Smooth muscle cell (in vitro differentiated cells): Measurements from ENCODE around the gene NELFA. TPM values are rescaled to one million over a fixed set of nuclear protein-coding genes. Genes with fewer than 3 reads are reported as not detected.

ENCODE experiments used
- DNase-seq: peaks from one replicate; lab custom pipeline; 2025; ENCODE audit not compliant: unreplicated experiment; lab: John Stamatoyannopoulos, UW
- H2AFZ ChIP-seq: fragments of 200-600 bp; sonication (generic); 2 replicates; pipeline ENCODE4 v1.6.0; 2016; ENCODE audit warnings: antibody characterized with exemption, low read depth, mild to moderate bottlenecking
- H3F3A ChIP-seq: fragments of 200-600 bp; sonication (generic); 2 replicates; pipeline ENCODE4 v1.6.0; 2017; ENCODE audit warnings: antibody characterized with exemption, low read depth
- H3K27ac ChIP-seq: fragments of 200-600 bp; sonication (generic); 2 replicates; pipeline ENCODE4 v1.5.1; 2016; ENCODE audit warnings: low read depth, mild to moderate bottlenecking
- H3K27me3 ChIP-seq: fragments of 200-600 bp; sonication (generic); 2 replicates; pipeline ENCODE4 v1.6.1; 2016; ENCODE audit warnings: low read depth, mild to moderate bottlenecking
- H3K36me3 ChIP-seq: fragments of 200-600 bp; sonication (generic); 2 replicates; pipeline ENCODE4 v1.5.1; 2016; ENCODE audit warnings: low read depth
- H3K4me1 ChIP-seq: fragments of 200-600 bp; sonication (generic); 2 replicates; pipeline ENCODE4 v1.5.1; 2016; ENCODE audit warnings: low read depth
- H3K4me2 ChIP-seq: fragments of 200-600 bp; sonication (generic); 2 replicates; pipeline ENCODE4 v1.6.0; 2016; ENCODE audit warnings: mild to moderate bottlenecking
- H3K4me3 ChIP-seq: fragments of 200-600 bp; sonication (generic); 2 replicates; pipeline ENCODE4 v1.5.1; 2016; ENCODE audit warnings: mild to moderate bottlenecking
- H3K79me2 ChIP-seq: fragments of 200-600 bp; sonication (generic); 2 replicates; pipeline ENCODE4 v1.6.0; 2016; ENCODE audit warnings: low read depth, mild to moderate bottlenecking
- H3K9ac ChIP-seq: fragments of 200-600 bp; sonication (generic); 2 replicates; pipeline ENCODE4 v1.6.0; 2016; ENCODE audit warnings: low read depth
- H3K9me3 ChIP-seq: fragments of 200-600 bp; sonication (generic); replicated peaks from 2 replicates; pipeline ENCODE4 v1.5.1; 2016; ENCODE audit warnings: low read depth
- H4K20me1 ChIP-seq: fragments of 200-600 bp; sonication (generic); 2 replicates; pipeline ENCODE4 v1.6.0; 2016; ENCODE audit warnings: low read depth
- WGBS: methylation state at CpG from one replicate; pipeline ENCODE4 v1.1.7; 2016; ENCODE audit warnings: low lambda C conversion rate; 5-methylcytosine and 5-hydroxymethylcytosine counted together
- polyA plus RNA-seq: library from polyadenylated mRNA; unstranded; fragments of >200 nt; fragmentation: Nextera tagmentation; extraction: Ambion mirVana; gene quantifications from 2 replicates; pipeline ENCODE4 v1.2.1, GENCODE V29; 2016
- total RNA-seq: library from RNA; depleted of rRNA; stranded (reverse); fragments of >200 nt; gene quantifications from 2 replicates; pipeline ENCODE4 v1.2.3, GENCODE V29; 2014
- TF ChIP-seq, protein P1 (sequence below): fragments of 200-600 bp; sonication (generic); IDR thresholded peaks from 2 replicates; pipeline ENCODE4 v1.5.1; 2017; ENCODE audit warnings: borderline replicate concordance, mild to moderate bottlenecking, antibody characterized with exemption; ENCODE audit not compliant: insufficient read depth, poor library complexity, severe bottlenecking

The NELFA gene
- total and polyA plus RNA-seq, 2 experiments from 2014 or later = 16.3 to 33.7 TPM

DNA sequence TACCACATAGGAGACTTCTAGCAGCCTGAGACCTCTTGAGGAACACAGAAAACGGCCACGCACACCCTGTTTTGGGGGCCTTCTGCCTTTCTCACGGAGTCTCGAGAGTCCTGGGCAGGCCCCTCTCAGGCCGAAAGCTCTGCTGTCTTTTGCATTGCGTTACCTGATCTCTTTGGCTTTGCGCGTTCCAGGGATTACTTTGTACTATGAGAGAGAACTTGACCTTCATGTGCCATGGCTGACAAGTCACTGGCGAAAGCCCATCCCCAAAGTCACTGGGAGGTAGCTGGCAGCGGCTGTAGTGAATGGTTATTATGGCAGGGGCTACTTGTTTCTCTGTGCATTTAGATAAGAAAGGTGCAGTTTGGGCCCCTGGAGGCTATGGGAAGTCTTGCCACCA lies 42.3 kb upstream of the NELFA start:
- no peaks in the 10 kb centered on the region for H3K9me3 ChIP-seq
- no peak overlapping the region for H2AFZ ChIP-seq
- WGBS = 75% methylated on average over 10 of the region's 10 CpGs
- no peaks in the 10 kb centered on the region for H4K20me1 ChIP-seq
- no peaks in the 10 kb centered on the region for H3K79me2 ChIP-seq
- no peak for DNase-seq
- H3K36me3 ChIP-seq = no peaks in the 10 kb centered on the region
- no peak overlapping the region for H3K4me3 ChIP-seq
- no peak overlapping the region for H3K4me2 ChIP-seq
- no peaks in the 10 kb centered on the region for H3K4me1 ChIP-seq
- H3K27ac ChIP-seq = no peak overlapping the region
- TF ChIP-seq, protein P1, sequence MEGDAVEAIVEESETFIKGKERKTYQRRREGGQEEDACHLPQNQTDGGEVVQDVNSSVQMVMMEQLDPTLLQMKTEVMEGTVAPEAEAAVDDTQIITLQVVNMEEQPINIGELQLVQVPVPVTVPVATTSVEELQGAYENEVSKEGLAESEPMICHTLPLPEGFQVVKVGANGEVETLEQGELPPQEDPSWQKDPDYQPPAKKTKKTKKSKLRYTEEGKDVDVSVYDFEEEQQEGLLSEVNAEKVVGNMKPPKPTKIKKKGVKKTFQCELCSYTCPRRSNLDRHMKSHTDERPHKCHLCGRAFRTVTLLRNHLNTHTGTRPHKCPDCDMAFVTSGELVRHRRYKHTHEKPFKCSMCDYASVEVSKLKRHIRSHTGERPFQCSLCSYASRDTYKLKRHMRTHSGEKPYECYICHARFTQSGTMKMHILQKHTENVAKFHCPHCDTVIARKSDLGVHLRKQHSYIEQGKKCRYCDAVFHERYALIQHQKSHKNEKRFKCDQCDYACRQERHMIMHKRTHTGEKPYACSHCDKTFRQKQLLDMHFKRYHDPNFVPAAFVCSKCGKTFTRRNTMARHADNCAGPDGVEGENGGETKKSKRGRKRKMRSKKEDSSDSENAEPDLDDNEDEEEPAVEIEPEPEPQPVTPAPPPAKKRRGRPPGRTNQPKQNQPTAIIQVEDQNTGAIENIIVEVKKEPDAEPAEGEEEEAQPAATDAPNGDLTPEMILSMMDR = no peak
- no peak overlapping the region for H3K9ac ChIP-seq
- H3F3A ChIP-seq = no peaks in the 10 kb centered on the region
- peaks cover 16% of the 10 kb centered on the region for H3K27me3 ChIP-seq

DNA sequence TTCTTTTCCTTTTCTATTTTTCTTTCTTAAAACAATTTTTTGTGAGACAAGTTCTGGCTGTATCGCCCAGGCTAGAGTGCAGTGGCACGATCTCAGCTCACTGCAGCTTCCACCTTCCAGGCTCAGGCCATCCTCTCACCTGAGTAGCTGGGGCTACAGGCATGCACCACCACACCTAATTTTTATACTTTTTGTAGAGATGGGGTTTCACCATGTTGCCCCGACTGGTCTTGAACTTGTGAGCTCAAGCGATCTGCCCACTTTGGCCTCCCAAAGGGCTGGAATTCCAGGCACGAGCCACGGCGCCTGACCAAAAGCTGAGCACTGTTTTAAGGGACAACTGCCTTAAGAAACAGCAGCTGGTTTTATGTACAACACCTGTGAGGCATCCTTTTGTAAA lies 41.0 kb upstream of the NELFA start:
- Histone ChIP-seq H3K4me1 (no peaks in the 10 kb centered on the region), H3K79me2 (no peaks in the 10 kb centered on the region), H3K4me2 (no peak overlapping the region), H3K36me3 (no peaks in the 10 kb centered on the region), H2AFZ (no peak overlapping the region), H3K9me3 (no peaks in the 10 kb centered on the region), H3K27ac (no peak overlapping the region), H3K27me3 (peaks cover 6% of the 10 kb centered on the region), H3K4me3 (no peak overlapping the region), H4K20me1 (no peaks in the 10 kb centered on the region), H3K9ac (no peak overlapping the region), H3F3A (no peaks in the 10 kb centered on the region)
- TF ChIP-seq, protein P1 = no peak
- no peak for DNase-seq
- WGBS = 89% methylated on average over 7 of the region's 7 CpGs

DNA sequence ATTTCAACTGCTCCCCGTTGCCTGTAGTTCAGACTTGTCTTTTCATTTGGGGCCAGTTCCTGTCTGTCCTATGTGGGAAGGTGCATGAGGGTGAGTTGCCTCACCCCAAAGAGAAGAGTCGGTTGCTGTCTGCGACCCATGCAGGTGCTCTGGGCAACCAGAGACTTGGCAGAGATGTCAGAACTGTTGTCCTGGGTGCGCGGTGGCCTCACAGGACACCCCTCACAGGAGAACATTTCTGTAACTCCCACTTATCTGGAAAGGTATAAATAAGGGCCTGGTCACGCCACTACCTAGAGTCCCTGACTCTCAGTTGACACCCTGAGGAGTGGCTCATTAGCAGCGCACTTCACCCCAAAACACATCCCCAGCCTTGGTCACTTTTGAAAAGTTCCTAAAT lies 40.6 kb upstream of the NELFA start:
- TF ChIP-seq, protein P1 = no peak

DNA sequence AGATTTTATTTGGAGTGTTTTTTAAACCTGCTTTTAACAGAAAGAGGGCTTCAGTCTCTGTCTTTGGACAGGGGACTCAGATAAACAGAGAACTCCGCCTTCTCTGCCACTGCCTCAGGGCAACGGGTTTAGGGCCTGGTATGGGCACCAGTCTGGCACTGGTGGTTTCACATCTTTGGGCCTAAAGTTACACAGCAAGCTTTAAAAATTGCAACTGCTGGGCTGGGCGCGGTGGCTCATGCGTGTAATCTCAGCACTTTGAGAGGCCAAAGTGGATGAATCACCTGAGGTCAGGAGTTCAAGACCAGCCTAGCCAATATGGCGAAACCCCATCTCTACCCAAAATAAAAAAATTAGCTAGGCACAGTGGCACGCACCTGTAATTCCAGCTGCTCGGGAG lies 40.1 kb upstream of the NELFA start:
- Histone ChIP-seq H3K9me3 (no peaks in the 10 kb centered on the region), H3K4me1 (no peaks in the 10 kb centered on the region), H3K27me3 (peaks cover 6% of the 10 kb centered on the region), H3K36me3 (no peaks in the 10 kb centered on the region), H3K27ac (no peak overlapping the region), H3K4me2 (no peak overlapping the region), H3K79me2 (no peaks in the 10 kb centered on the region), H3K9ac (no peak overlapping the region), H3K4me3 (no peak overlapping the region), H4K20me1 (no peaks in the 10 kb centered on the region), H2AFZ (no peak overlapping the region), H3F3A (no peaks in the 10 kb centered on the region)
- TF ChIP-seq, protein P1 = no peak
- WGBS = 94% methylated on average over 8 of the region's 8 CpGs
- DNase-seq = no peak

More for the DNA sequence above, 40.6 kb upstream of the NELFA start:
- Histone ChIP-seq H3K4me1 (no peaks in the 10 kb centered on the region), H2AFZ (no peak overlapping the region), H3K9ac (no peak overlapping the region), H3K9me3 (no peaks in the 10 kb centered on the region), H3K36me3 (no peaks in the 10 kb centered on the region), H4K20me1 (no peaks in the 10 kb centered on the region), H3K4me3 (no peak overlapping the region), H3K27me3 (peaks cover 6% of the 10 kb centered on the region), H3K4me2 (no peak overlapping the region), H3K27ac (no peak overlapping the region), H3F3A (no peaks in the 10 kb centered on the region), H3K79me2 (no peaks in the 10 kb centered on the region)
- WGBS = 93% methylated on average over 7 of the region's 7 CpGs
- no peak for DNase-seq
